Natural killer cell (primary cell): ENCODE data around the gene DAPK2. TPM values are rescaled to one million over a fixed set of nuclear protein-coding genes. Genes with fewer than 3 reads are reported as not detected.

Experiments used
- ATAC-seq, 3 donors: fragments of 150-1000 bp in 2 of 3; fragments of 200-7000 bp in 1 of 3; cut with Tn5 transposase; 1 replicate in 1 of 3; 2 replicates in 2 of 3; pipeline ENCODE4 v1.10.0; 2021; ENCODE audit warnings: mild to moderate bottlenecking in 2 of 3, moderate library complexity in 2 of 3
- DNase-seq, 2 donors: peaks; one replicate each; pipeline versions ENCODE4 v3.0.0 to v3.0.0-alpha.2; 2013 to 2021; ENCODE audit warnings: mixed read lengths in 1 of 2
- H3K27ac ChIP-seq: one replicate; pipeline ENCODE4 v1.5.1; 2013; ENCODE audit warnings: mild to moderate bottlenecking, low read length
- H3K27me3 ChIP-seq: one replicate; pipeline ENCODE4 v1.6.1; 2013; ENCODE audit warnings: low read length; ENCODE audit not compliant: control insufficient read depth, insufficient read depth
- H3K36me3 ChIP-seq: one replicate; pipeline ENCODE4 v1.6.1; 2013; ENCODE audit warnings: low read length; ENCODE audit not compliant: control insufficient read depth, insufficient read depth
- H3K4me1 ChIP-seq: one replicate; pipeline ENCODE4 v1.6.1; 2013; ENCODE audit warnings: low read length; ENCODE audit not compliant: control insufficient read depth, insufficient read depth
- H3K4me3 ChIP-seq: one replicate; pipeline ENCODE4 v1.5.1; 2013; ENCODE audit warnings: low read length
- H3K9me3 ChIP-seq: one replicate; pipeline ENCODE4 v1.6.1; 2013; ENCODE audit warnings: low read length; ENCODE audit not compliant: control insufficient read depth, insufficient read depth
- H3K27ac Mint-ChIP-seq, 2 donors: one replicate each; pipeline ENCODE4 v1.8.0; 2022; ENCODE audit warnings: mild to moderate bottlenecking in 2 of 2, mixed read lengths in 2 of 2, moderate library complexity in 1 of 2
- H3K27me3 Mint-ChIP-seq, 2 donors: one replicate each; pipeline ENCODE4 v1.8.0; 2022; ENCODE audit warnings: low read depth in 2 of 2, mixed read lengths in 2 of 2
- H3K36me3 Mint-ChIP-seq: one replicate; pipeline ENCODE4 v1.8.0; 2022; ENCODE audit warnings: mixed read lengths
- H3K4me1 Mint-ChIP-seq, 2 donors: one replicate each; pipeline ENCODE4 v1.8.0; 2022; ENCODE audit warnings: mixed read lengths in 2 of 2
- H3K4me3 Mint-ChIP-seq: one replicate; pipeline ENCODE4 v1.8.0; 2022; ENCODE audit warnings: mild to moderate bottlenecking, moderate library complexity, mixed read lengths
- H3K9me3 Mint-ChIP-seq, 2 donors: one replicate each; pipeline ENCODE4 v1.8.0; 2022; ENCODE audit warnings: mixed read lengths in 2 of 2
- CTCF ChIP-seq: fragments of 200-600 bp; IDR thresholded peaks from one replicate; pipeline ENCODE4 v1.8.0; 2022; ENCODE audit warnings: antibody characterized with exemption
- WGBS: methylation state at CpG from one replicate; pipeline ENCODE4 v1.1.7; 2013; ENCODE audit warnings: missing lambda C conversion rate; ENCODE audit not compliant: insufficient coverage; 5-methylcytosine and 5-hydroxymethylcytosine counted together
- intact Hi-C: fragments of 100-400 bp; cut with micrococcal nuclease; formaldehyde crosslinking; loops from one replicate; pipeline ENCODE4 v1.14.2; 2022
- total RNA-seq, 4 donors: library from RNA; stranded (reverse); fragments of 120-200 nt in 1 of 4; gene quantifications; one replicate each; pipeline versions ENCODE4 v1.2.3 to v1.2.4, GENCODE V29; 2013 to 2022

DAPK2 gene
- total RNA-seq, 3 donors from 2014 or later (not counting 1 experiment from before 2014, with no cell fraction given) = 3.7 to 25.3 (median 6.0) TPM

GRCh38 chr15:63917588-63918316, 128.5 kb downstream of the DAPK2 start:
- intact Hi-C loops = no loop called here

DNA sequence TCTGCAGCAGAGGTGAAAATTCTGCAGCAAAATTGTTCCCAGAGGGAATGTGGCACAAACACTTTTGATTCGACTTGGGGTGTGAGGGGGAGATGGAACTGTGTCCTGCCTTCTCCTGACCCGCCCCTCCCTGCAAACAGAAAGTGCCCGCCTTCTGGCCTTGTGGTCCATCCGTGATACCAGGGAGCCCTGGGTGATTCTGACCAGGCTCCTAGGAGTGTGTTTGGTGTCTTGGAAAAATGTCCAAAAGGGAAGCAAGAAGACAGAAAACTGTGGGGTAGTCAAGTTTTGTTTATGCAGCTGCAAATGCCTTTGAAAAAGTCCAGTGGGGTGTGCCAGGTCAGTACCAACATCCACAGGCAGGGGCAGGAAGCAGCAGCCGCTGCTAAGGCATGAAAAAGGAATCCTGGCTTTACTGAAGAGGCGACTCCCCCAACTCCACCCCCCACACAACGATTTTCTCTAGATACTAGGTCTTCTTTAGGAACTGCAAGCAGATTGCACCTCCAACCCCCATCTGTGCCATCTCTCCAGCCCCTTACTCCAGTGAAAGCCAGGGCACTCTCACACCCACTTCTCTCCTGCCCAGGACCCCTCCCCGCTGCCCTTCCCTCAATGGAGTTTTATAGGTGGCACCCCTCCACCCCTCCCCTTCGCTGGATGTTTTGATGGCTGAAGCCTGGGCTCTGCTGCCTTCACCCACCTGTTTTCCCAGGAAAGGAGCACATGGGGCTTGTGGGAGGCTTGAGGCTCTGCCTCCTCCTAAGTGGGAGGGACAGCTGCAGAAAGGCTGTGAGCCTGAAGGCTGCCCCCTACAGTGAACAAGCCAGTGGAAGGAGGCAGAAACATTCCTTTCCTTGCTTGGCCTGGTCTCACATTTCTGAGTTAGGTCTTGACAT, 130.2 kb downstream of the DAPK2 start:
- Histone ChIP-seq H3K4me3 (no peak overlapping the region), H3K36me3 (no peaks in the 10 kb centered on the region), H3K27me3 (no peaks in the 10 kb centered on the region), H3K4me1 (peaks cover 3% of the 10 kb centered on the region), H3K27ac (no peak overlapping the region), H3K9me3 (no peaks in the 10 kb centered on the region)
- DNase-seq (no peak), ATAC-seq (no peak)
- no peak overlapping the region for H3K27ac Mint-ChIP-seq
- no peaks in the 10 kb centered on the region for H3K9me3 Mint-ChIP-seq
- TF ChIP-seq CTCF = no peak
- no peak overlapping the region for H3K4me3 Mint-ChIP-seq
- intact Hi-C loops = no loop called here
- H3K27me3 Mint-ChIP-seq = no peaks in the 10 kb centered on the region
- 82% methylated on average over 8 of the region's 9 CpGs for WGBS
- H3K36me3 Mint-ChIP-seq = no peaks in the 10 kb centered on the region
- peaks cover 21 to 25% of the 10 kb centered on the region in 2 donors for H3K4me1 Mint-ChIP-seq

More at GRCh38 chr15:63917588-63918316, 128.5 kb downstream of the DAPK2 start:
- H3K27me3 ChIP-seq = no peaks in the 10 kb centered on the region
- no peak overlapping the region for H3K27ac Mint-ChIP-seq
- DNase-seq (no peak), ATAC-seq (no peak)
- no peak for TF ChIP-seq CTCF
- 80% methylated on average over 8 of the region's 8 CpGs for WGBS
- no peak overlapping the region for H3K4me3 ChIP-seq
- H3K27ac ChIP-seq = no peak overlapping the region
- no peaks in the 10 kb centered on the region for H3K9me3 Mint-ChIP-seq
- peaks cover 3% of the 10 kb centered on the region for H3K4me1 ChIP-seq
- no peaks in the 10 kb centered on the region for H3K27me3 Mint-ChIP-seq
- no peaks in the 10 kb centered on the region for H3K9me3 ChIP-seq
- no peak overlapping the region for H3K4me3 Mint-ChIP-seq
- H3K4me1 Mint-ChIP-seq = peaks cover 25 to 26% of the 10 kb centered on the region in 2 donors
- H3K36me3 ChIP-seq = no peaks in the 10 kb centered on the region
- H3K36me3 Mint-ChIP-seq = no peaks in the 10 kb centered on the region

- Mint-ChIP-seq H3K4me3 (no peak overlapping the region), H3K9me3 (no peaks in the 10 kb centered on the region), H3K36me3 (no peaks in the 10 kb centered on the region), H3K27ac (no peak overlapping the region), H3K27me3 (no peaks in the 10 kb centered on the region), H3K4me1 (peaks cover 13 to 17% of the 10 kb centered on the region in 2 donors)
- H3K4me3 ChIP-seq = no peak overlapping the region
- intact Hi-C loops = no loop called here
- DNase-seq = no peak
- no peak for TF ChIP-seq CTCF
- H3K4me1 ChIP-seq = no peaks in the 10 kb centered on the region
- no peak overlapping the region for H3K27ac ChIP-seq
- WGBS = 79% methylated on average over 2 of the region's 3 CpGs
- no peaks in the 10 kb centered on the region for H3K9me3 ChIP-seq
- no peaks in the 10 kb centered on the region for H3K36me3 ChIP-seq
- H3K27me3 ChIP-seq = no peaks in the 10 kb centered on the region
- no peak for ATAC-seq
Measured at GRCh38 chr15:63915209-63915872, 130.9 kb downstream of the DAPK2 start.
